K562 (cell line): Measurements from ENCODE around the gene DTX2. TPM values are rescaled to one million over a fixed set of nuclear protein-coding genes. Genes with fewer than 3 reads are reported as not detected.

Experiments
- ATAC-seq: fragments of 200-7000 bp; cut with Tn5 transposase; 3 replicates; pipeline ENCODE4 v1.9.1; 2020; ENCODE audit warnings: moderate library complexity
- BruUV-seq: library from RNA; stranded (reverse); fragments of 400-500 nt; replicated peaks from 2 replicates; lab custom pipeline; 2021; lab: Mats Ljungman, UMichigan
- CTCF ChIA-PET: fragments of 300-600 bp; formaldehyde crosslinking; extraction: SDS; loops from one replicate; lab custom pipeline; 2021; ENCODE audit warnings: low intra/inter-chr PET ratio; lab: Yijun Ruan, JAX
- POLR2A ChIA-PET: fragments of 300-600, 350-650 bp; sonication (Branson Sonifier 250); formaldehyde crosslinking; extraction: SDS; loops from one replicate; lab custom pipeline; 2021; ENCODE audit warnings: antibody characterized with exemption, inconsistent platforms; lab: Yijun Ruan, JAX
- DNase-seq, 4 experiments: peaks; one replicate each; pipeline versions ENCODE4 v3.0.0 to v3.0.0-alpha.2; 2011 to 2018; ENCODE audit warnings: low spot score in 3 of 4, mixed read lengths in 3 of 4; ENCODE audit errors: extremely low read depth in 1 of 4
- FAIRE-seq: peaks from 2 replicates; lab custom pipeline; 2011; peaks lifted over from hg19 to GRCh38; lab: Jason Lieb, UNC
- H2AFZ ChIP-seq: 2 replicates; pipeline ENCODE4 v1.6.0; 2011; ENCODE audit warnings: low read depth, low read length, control low read depth, inconsistent platforms
- H3K27ac ChIP-seq: fragments of 200-600 bp; 3 replicates; pipeline ENCODE4 v1.8.0; 2011; ENCODE audit warnings: low read depth, mild to moderate bottlenecking, control low read depth, inconsistent platforms, low read length, moderate library complexity, mixed read lengths; ENCODE audit errors: extremely low read depth
- H3K27me3 ChIP-seq, 2 experiments: fragments of 300-600 bp in 1 of 2; 2 replicates in 1 of 2; 3 replicates in 1 of 2; pipeline versions ENCODE4 v1.6.0 to v1.8.0; 2011; ENCODE audit warnings: inconsistent platforms in 2 of 2, low read length in 2 of 2, mild to moderate bottlenecking in 1 of 2, mixed read lengths in 1 of 2, moderate library complexity in 1 of 2; ENCODE audit not compliant: control insufficient read depth in 2 of 2, insufficient read depth in 2 of 2
- H3K36me3 ChIP-seq: fragments of 300-600 bp; 3 replicates; pipeline ENCODE4 v1.8.0; 2011; ENCODE audit warnings: mild to moderate bottlenecking, low read length, inconsistent platforms; ENCODE audit not compliant: control insufficient read depth, insufficient read depth
- H3K4me1 ChIP-seq, 2 experiments: fragments of 200-600 bp in 1 of 2; replicated peaks in 1 of 2; 2 replicates in 1 of 2; 3 replicates in 1 of 2; pipeline versions ENCODE4 v1.5.1 to v1.8.0; 2011; ENCODE audit warnings: inconsistent platforms in 2 of 2, low read length in 2 of 2, mild to moderate bottlenecking in 1 of 2, mixed read lengths in 1 of 2, moderate library complexity in 1 of 2; ENCODE audit not compliant: control insufficient read depth in 2 of 2, insufficient read depth in 2 of 2
- H3K4me2 ChIP-seq: 2 replicates; pipeline ENCODE4 v1.6.1; 2011; ENCODE audit warnings: low read length, control low read depth, inconsistent platforms, mixed read lengths; ENCODE audit not compliant: insufficient read depth
- H3K4me3 ChIP-seq: fragments of 200-600 bp; sonication (generic), shearing (Covaris generic); 2 replicates; pipeline ENCODE4 v1.5.1; 2016; ENCODE audit warnings: control low read depth, inconsistent platforms
- H3K79me2 ChIP-seq: fragments of 200-600 bp; 3 replicates; pipeline ENCODE4 v1.8.0; 2011; ENCODE audit warnings: low read length, inconsistent platforms; ENCODE audit not compliant: control insufficient read depth, insufficient read depth
- H3K9ac ChIP-seq, 2 experiments: 2 replicates each; pipeline versions ENCODE4 v1.6.0 to v1.6.1; 2011; ENCODE audit warnings: low read depth in 2 of 2, low read length in 2 of 2, control low read depth in 1 of 2, inconsistent platforms in 1 of 2, mild to moderate bottlenecking in 1 of 2, mixed read lengths in 1 of 2; ENCODE audit not compliant: insufficient read depth in 1 of 2
- H3K9me1 ChIP-seq: one replicate; pipeline ENCODE4 v1.6.0; 2011; ENCODE audit warnings: inconsistent platforms, mild to moderate bottlenecking, low read length, moderate library complexity; ENCODE audit not compliant: control insufficient read depth, insufficient read depth
- H3K9me3 ChIP-seq: replicated peaks from 2 replicates; pipeline ENCODE4 v1.5.1; 2011; ENCODE audit warnings: low read depth, low read length, inconsistent platforms; ENCODE audit not compliant: control insufficient read depth, insufficient read depth
- H4K20me1 ChIP-seq: replicated peaks from 2 replicates; pipeline ENCODE4 v1.6.1; 2011; ENCODE audit warnings: low read length, inconsistent platforms, mixed read lengths; ENCODE audit not compliant: control insufficient read depth, insufficient read depth
- BHLHE40 ChIP-seq: IDR thresholded peaks from 2 replicates; pipeline ENCODE4 v1.6.1; 2011; ENCODE audit warnings: low read length, improper control_type of control experiment
- E2F3 ChIP-seq: fragments of 250-450 bp; sonication (Bioruptor Pico); IDR thresholded peaks from 2 replicates; pipeline ENCODE4 v1.4.0; 2020; ENCODE audit warnings: mild to moderate bottlenecking
- E2F6 ChIP-seq, 2 experiments: IDR thresholded peaks; 2 replicates each; pipeline ENCODE4 v1.6.1; 2011; ENCODE audit warnings: borderline replicate concordance in 1 of 2, control low read depth in 1 of 2, low read depth in 1 of 2, low read length in 1 of 2, mild to moderate bottlenecking in 1 of 2, mixed read lengths in 1 of 2, moderate library complexity in 1 of 2; ENCODE audit not compliant: insufficient read depth in 1 of 2, insufficient read length in 1 of 2, poor library complexity in 1 of 2, severe bottlenecking in 1 of 2; ENCODE audit errors: extremely low read depth in 1 of 2
- NR1H2 ChIP-seq: sonication (generic); formaldehyde crosslinking; IDR thresholded peaks from 2 replicates; pipeline ENCODE4 v1.4.0; 2020; ENCODE audit warnings: mild to moderate bottlenecking, missing genetic modification reagents
- ZNF24 ChIP-seq: fragments of 450-650 bp; IDR thresholded peaks from 2 replicates; pipeline ENCODE4 v1.6.1; 2016
- ZNF263 ChIP-seq: sonication (generic); formaldehyde crosslinking; IDR thresholded peaks from 2 replicates; pipeline ENCODE4 v1.8.0; 2022; ENCODE audit warnings: mild to moderate bottlenecking, missing genetic modification reagents, borderline replicate concordance
- WGBS: fragments of 100-300 bp; shearing (Covaris generic); methylation state at CpG from one replicate; pipeline ENCODE4 v1.1.6; 2016; ENCODE audit warnings: low coverage, mixed read lengths; ENCODE audit not compliant: insufficient coverage; ENCODE audit errors: missing lambda C conversion rate; 5-methylcytosine and 5-hydroxymethylcytosine counted together
- in situ Hi-C: fragments of 300-500 bp; cut with MboI; formaldehyde crosslinking; loops from 4 replicates; pipeline ENCODE4 v1.15.0; 2018; ENCODE audit warnings: inconsistent platforms, mixed read lengths
- intact Hi-C: fragments of 100-400 bp; cut with micrococcal nuclease; formaldehyde crosslinking; loops from 2 replicates; pipeline ENCODE4 v1.14.2; 2022
- polyA plus RNA-seq, 8 experiments: library from polyadenylated mRNA; depleted of rRNA in 4 of 8; stranded (reverse) in 5 of 8; unstranded in 3 of 8; fragments of >200 nt; fragmentation: Nextera tagmentation in 2 of 8; fragmentation: Illumina TruSeq in 1 of 8; extraction: Ambion mirVana in 2 of 8; extraction: Trizol in 1 of 8; gene quantifications; 2 replicates each; pipeline versions ENCODE4 v1.2.1 to v1.2.3, GENCODE V29; 2011 to 2014; ENCODE audit warnings: inconsistent platforms in 1 of 8, missing spikeins in 1 of 8
- total RNA-seq, 7 experiments: library from RNA; depleted of rRNA in 6 of 7; stranded (reverse); fragments of >200 nt in 6 of 7; fragmentation: Illumina TruSeq in 2 of 7; extraction: Trizol in 2 of 7; gene quantifications; 2 replicates each; pipeline versions ENCODE4 v1.2.1 to v1.2.3, GENCODE V29; 2011 to 2021; ENCODE audit warnings: low replicate concordance in 1 of 7
- TF ChIP-seq, protein P1 (sequence below): fragments of 450-650 bp; IDR thresholded peaks from 2 replicates; pipeline ENCODE4 v1.6.1; 2016; ENCODE audit warnings: mild to moderate bottlenecking, moderate library complexity

DTX2 gene
- total and polyA plus RNA-seq, 9 of the 15 experiments (the other 6 are each of a cell fraction or from before 2014, with no cell fraction given), result 0.20 to 31.5 (median 9.8) TPM

GRCh38 chr7:76514926-76515771 is 53.6 kb downstream of the DTX2 start:
- Histone ChIP-seq H4K20me1 (0 out of 2 replicates have a peak, but pooled peaks cover 3% of the 10 kb centered on the region), H3K36me3 (no peaks in the 10 kb centered on the region), H3K9ac (peak overlapping the region in 1 of 2 experiments; percentile 55; a peak in 1 of 4 replicates), H3K4me2 (no peak overlapping the region), H3K27ac (no peak overlapping the region), H3K9me1 (no peaks in the 10 kb centered on the region), H3K79me2 (no peaks in the 10 kb centered on the region), H3K27me3 (peaks cover 0 to 5% of the 10 kb centered on the region in 2 experiments; a peak in 2 of 5 replicates), H3K4me3 (no peak overlapping the region), H2AFZ (no peak overlapping the region), H3K4me1 (peaks cover 0 to 35% of the 10 kb centered on the region in 2 experiments; a peak in 2 of 5 replicates), H3K9me3 (no peaks in the 10 kb centered on the region)
- in situ Hi-C loops, result no loop called here
- ChIA-PET POLR2A (no interaction called here), CTCF (interaction anchor here (0.6 to 1.4 kb wide), 3 partner anchors 99 to 1420 kb away, joined by 3 to 10 read pairs (median 3); no protein-coding TSS in a partner anchor)
- peak in 1 of 4 experiments; percentile 14 for DNase-seq
- TF ChIP-seq BHLHE40 (peak; percentile 70), E2F6 (IDR thresholded peaks at IDR 0.05; ENCODE audit: borderline replicate concordance in 1 of 2, extremely low read depth in 1 of 2, insufficient read depth in 1 of 2, insufficient read length in 1 of 2, low read depth in 1 of 2, low read length in 1 of 2, poor library complexity in 1 of 2, severe bottlenecking in 1 of 2) (peak in 1 of 2 experiments; percentile 51), E2F3 (CRISPR knock-in tag) (no peak), ZNF263 (CRISPR knock-in tag) (peak; percentile 8; the same call in 1 of the 2 replicates), ZNF24 (no peak), NR1H2 (CRISPR knock-in tag) (no peak)
- TF ChIP-seq, protein P1, sequence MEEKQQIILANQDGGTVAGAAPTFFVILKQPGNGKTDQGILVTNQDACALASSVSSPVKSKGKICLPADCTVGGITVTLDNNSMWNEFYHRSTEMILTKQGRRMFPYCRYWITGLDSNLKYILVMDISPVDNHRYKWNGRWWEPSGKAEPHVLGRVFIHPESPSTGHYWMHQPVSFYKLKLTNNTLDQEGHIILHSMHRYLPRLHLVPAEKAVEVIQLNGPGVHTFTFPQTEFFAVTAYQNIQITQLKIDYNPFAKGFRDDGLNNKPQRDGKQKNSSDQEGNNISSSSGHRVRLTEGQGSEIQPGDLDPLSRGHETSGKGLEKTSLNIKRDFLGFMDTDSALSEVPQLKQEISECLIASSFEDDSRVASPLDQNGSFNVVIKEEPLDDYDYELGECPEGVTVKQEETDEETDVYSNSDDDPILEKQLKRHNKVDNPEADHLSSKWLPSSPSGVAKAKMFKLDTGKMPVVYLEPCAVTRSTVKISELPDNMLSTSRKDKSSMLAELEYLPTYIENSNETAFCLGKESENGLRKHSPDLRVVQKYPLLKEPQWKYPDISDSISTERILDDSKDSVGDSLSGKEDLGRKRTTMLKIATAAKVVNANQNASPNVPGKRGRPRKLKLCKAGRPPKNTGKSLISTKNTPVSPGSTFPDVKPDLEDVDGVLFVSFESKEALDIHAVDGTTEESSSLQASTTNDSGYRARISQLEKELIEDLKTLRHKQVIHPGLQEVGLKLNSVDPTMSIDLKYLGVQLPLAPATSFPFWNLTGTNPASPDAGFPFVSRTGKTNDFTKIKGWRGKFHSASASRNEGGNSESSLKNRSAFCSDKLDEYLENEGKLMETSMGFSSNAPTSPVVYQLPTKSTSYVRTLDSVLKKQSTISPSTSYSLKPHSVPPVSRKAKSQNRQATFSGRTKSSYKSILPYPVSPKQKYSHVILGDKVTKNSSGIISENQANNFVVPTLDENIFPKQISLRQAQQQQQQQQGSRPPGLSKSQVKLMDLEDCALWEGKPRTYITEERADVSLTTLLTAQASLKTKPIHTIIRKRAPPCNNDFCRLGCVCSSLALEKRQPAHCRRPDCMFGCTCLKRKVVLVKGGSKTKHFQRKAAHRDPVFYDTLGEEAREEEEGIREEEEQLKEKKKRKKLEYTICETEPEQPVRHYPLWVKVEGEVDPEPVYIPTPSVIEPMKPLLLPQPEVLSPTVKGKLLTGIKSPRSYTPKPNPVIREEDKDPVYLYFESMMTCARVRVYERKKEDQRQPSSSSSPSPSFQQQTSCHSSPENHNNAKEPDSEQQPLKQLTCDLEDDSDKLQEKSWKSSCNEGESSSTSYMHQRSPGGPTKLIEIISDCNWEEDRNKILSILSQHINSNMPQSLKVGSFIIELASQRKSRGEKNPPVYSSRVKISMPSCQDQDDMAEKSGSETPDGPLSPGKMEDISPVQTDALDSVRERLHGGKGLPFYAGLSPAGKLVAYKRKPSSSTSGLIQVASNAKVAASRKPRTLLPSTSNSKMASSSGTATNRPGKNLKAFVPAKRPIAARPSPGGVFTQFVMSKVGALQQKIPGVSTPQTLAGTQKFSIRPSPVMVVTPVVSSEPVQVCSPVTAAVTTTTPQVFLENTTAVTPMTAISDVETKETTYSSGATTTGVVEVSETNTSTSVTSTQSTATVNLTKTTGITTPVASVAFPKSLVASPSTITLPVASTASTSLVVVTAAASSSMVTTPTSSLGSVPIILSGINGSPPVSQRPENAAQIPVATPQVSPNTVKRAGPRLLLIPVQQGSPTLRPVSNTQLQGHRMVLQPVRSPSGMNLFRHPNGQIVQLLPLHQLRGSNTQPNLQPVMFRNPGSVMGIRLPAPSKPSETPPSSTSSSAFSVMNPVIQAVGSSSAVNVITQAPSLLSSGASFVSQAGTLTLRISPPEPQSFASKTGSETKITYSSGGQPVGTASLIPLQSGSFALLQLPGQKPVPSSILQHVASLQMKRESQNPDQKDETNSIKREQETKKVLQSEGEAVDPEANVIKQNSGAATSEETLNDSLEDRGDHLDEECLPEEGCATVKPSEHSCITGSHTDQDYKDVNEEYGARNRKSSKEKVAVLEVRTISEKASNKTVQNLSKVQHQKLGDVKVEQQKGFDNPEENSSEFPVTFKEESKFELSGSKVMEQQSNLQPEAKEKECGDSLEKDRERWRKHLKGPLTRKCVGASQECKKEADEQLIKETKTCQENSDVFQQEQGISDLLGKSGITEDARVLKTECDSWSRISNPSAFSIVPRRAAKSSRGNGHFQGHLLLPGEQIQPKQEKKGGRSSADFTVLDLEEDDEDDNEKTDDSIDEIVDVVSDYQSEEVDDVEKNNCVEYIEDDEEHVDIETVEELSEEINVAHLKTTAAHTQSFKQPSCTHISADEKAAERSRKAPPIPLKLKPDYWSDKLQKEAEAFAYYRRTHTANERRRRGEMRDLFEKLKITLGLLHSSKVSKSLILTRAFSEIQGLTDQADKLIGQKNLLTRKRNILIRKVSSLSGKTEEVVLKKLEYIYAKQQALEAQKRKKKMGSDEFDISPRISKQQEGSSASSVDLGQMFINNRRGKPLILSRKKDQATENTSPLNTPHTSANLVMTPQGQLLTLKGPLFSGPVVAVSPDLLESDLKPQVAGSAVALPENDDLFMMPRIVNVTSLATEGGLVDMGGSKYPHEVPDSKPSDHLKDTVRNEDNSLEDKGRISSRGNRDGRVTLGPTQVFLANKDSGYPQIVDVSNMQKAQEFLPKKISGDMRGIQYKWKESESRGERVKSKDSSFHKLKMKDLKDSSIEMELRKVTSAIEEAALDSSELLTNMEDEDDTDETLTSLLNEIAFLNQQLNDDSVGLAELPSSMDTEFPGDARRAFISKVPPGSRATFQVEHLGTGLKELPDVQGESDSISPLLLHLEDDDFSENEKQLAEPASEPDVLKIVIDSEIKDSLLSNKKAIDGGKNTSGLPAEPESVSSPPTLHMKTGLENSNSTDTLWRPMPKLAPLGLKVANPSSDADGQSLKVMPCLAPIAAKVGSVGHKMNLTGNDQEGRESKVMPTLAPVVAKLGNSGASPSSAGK, result 0 out of 2 replicates have a peak, but pooled peaks have one; percentile 17
- WGBS, result 56% methylated on average over 12 of the region's 16 CpGs
- ATAC-seq, result peak; percentile 5
- no TSS peak for BruUV-seq
- intact Hi-C loops, result loop anchor here (5.0 kb wide), 1 partner anchor 817 kb away; no protein-coding TSS in a partner anchor
- no peak for FAIRE-seq
